AG04449 (cell line): ENCODE data around the gene NF2.

Experiments
- CTCF ChIA-PET: fragments of 350-600 bp; formaldehyde crosslinking; extraction: SDS; loops from one replicate; lab custom pipeline; 2021; ENCODE audit warnings: antibody characterized with exemption; lab: Yijun Ruan, JAX
- POLR2A ChIA-PET: fragments of 400-600, 350-600 bp; formaldehyde crosslinking; extraction: SDS; loops from one replicate; lab custom pipeline; 2020; ENCODE audit warnings: antibody characterized with exemption, inconsistent platforms; lab: Yijun Ruan, JAX
- DNase-seq: peaks from one replicate; pipeline ENCODE4 v3.0.0-alpha.2; 2010; ENCODE audit warnings: low read depth, low spot score
- H3K4me3 ChIP-seq: 2 replicates; pipeline ENCODE4 v1.5.1; 2011; ENCODE audit warnings: low read depth, mild to moderate bottlenecking, control low read depth, low read length
- TF ChIP-seq, protein P1 (sequence below): IDR thresholded peaks from one replicate; pipeline ENCODE4 v1.5.1; 2011; ENCODE audit warnings: mild to moderate bottlenecking, moderate library complexity, low read length, control low read depth, inconsistent platforms; ENCODE audit not compliant: insufficient read depth; ENCODE audit errors: missing control alignments

The NF2 gene

DNA sequence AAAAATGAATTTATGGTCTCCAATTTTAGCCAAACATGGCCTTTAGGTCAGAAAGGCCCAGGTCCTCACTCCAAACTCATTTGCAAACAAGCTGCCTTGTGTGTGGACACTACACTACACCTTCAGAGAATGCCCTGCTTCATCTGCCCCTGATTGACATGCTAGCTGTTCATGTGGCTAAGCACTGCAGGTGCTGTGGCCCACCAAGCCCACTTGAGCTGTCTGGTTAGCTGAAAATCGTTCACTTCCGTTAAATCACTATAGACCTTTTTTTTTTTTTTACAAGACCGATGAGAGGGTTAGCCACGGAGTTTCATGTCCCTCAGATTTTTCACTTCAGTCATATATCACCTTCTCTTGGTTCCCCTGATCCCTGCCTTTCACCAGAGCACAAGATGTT, 39.3 kb downstream of the NF2 start:
- no peak overlapping the region for H3K4me3 ChIP-seq
- ChIA-PET POLR2A (interaction anchor here (0.5 kb wide), 1 partner anchor 712 kb away, joined by 3 read pairs; no protein-coding TSS in a partner anchor), CTCF (interaction anchor here (1.3 kb wide), 1 partner anchor 17 kb away, joined by 4 read pairs; no protein-coding TSS in a partner anchor)
- no peak for DNase-seq
- TF ChIP-seq, protein P1, sequence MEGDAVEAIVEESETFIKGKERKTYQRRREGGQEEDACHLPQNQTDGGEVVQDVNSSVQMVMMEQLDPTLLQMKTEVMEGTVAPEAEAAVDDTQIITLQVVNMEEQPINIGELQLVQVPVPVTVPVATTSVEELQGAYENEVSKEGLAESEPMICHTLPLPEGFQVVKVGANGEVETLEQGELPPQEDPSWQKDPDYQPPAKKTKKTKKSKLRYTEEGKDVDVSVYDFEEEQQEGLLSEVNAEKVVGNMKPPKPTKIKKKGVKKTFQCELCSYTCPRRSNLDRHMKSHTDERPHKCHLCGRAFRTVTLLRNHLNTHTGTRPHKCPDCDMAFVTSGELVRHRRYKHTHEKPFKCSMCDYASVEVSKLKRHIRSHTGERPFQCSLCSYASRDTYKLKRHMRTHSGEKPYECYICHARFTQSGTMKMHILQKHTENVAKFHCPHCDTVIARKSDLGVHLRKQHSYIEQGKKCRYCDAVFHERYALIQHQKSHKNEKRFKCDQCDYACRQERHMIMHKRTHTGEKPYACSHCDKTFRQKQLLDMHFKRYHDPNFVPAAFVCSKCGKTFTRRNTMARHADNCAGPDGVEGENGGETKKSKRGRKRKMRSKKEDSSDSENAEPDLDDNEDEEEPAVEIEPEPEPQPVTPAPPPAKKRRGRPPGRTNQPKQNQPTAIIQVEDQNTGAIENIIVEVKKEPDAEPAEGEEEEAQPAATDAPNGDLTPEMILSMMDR = no peak

DNA sequence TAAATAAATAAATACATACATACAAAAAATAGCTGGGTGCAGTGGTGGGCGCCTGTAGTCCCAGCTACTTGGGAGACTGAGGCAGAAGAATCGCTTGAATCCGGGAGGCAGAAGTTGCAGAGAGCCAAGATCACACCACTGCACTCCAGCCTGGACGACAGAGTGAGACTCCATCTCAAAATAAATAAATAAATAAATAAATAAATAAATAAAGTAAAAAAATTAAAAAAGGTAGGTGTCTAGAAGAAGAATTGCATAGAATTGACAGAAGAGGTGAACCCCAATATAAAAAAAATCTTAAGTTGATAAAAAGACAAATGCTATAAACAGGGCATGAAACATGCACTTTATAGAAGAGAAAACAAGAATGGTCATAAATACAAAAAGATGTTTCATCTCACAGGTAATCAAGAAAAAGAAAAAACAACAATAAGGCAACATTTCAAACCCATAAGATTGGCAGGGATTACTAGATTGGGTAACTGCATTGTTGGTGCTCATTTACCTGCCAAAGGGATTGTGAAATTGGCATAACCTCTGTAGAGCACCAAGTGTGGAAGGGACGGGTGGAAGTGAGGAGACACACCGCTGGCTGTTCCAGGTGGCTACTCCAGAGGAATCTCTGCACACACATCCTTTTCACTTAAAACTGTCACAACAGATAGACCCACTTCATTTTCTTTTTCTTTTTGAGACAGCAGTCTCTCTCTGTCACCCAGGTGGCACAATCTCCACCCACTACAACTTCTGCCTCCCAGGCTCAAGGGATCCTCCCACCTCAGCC, 44.7 kb downstream of the NF2 start:
- ChIA-PET CTCF (interaction anchor here (4.3 kb wide), 1 partner anchor 11 kb away, joined by 23 read pairs; no protein-coding TSS in a partner anchor), POLR2A (no interaction called here)
- TF ChIP-seq, protein P1 = no peak
- no peak for DNase-seq
- H3K4me3 ChIP-seq = no peak overlapping the region

DNA sequence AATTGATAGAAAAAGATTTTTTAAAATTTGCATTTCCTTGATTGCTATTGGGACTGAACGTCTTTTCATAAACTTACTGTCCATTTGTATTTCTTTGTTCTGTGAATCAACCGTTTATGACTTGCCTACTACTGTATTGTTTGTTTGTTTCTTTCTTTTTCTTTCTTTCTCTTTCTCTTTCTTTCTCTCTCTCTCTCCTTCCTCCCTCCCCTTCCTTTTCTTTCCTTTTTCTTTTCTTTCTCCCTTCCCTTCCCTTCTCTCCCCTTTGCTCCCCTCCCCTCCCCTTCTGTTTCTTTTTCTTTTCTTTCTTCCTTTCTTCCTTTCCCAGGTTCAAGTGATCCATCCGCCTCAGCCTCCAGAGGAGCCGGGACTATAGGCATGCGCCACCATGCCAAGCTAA, 46.9 kb downstream of the NF2 start:
- H3K4me3 ChIP-seq = no peak overlapping the region
- no peak for DNase-seq

DNA sequence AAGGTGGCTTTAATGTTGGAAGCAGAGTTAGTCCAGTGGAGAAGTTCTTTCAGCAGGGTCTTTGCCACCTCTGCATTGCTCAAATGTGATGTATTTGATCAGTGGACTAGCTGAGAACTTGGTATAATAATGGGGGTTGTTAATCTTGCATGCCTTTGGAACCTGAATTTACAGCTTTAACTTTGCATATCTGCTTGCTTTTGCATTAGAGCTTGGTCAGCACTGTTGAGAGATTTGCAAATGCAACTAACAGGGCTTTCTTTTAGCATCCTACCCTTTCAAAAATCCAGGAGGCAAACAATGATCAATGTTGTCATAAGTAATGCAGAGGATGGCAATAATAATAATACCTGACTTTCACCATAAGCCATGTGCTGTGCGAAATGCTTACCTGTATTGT, 48.2 kb downstream of the NF2 start:
- CTCF ChIA-PET = interaction anchor here (1.3 to 1.5 kb wide), 2 partner anchors 16 to 437 kb away, joined by 4 read pairs; no protein-coding TSS in a partner anchor

More for the DNA sequence above, 46.9 kb downstream of the NF2 start:
- POLR2A ChIA-PET = no interaction called here
- CTCF ChIA-PET = no interaction called here
- TF ChIP-seq, protein P1 = no peak

DNA sequence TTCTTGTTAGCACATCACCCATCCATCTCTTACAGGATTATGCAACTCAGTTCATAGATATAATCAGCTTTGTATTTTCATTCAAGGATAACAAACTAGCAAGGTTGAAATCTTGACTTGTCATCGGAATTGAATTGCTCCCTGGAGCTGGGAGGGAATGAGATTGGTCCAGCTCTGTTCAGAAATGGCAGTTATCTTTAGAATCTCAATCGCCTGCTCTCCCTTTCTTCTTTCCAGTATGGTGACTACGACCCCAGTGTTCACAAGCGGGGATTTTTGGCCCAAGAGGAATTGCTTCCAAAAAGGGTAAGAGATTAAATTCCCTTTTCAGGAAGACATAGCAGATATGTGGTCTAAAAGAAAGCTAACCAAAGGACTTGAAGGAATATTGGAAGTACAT, 51.0 kb downstream of the NF2 start:
- POLR2A ChIA-PET = no interaction called here
- CTCF ChIA-PET = interaction anchor here (1.0 to 1.5 kb wide), 4 partner anchors 18 to 119 kb away, joined by 3 to 7 read pairs (median 5); no protein-coding TSS in a partner anchor
- TF ChIP-seq, protein P1 = no peak
- H3K4me3 ChIP-seq = no peak overlapping the region
- DNase-seq = no peak

More for the DNA sequence above, 48.2 kb downstream of the NF2 start:
- DNase-seq = no peak
- POLR2A ChIA-PET = no interaction called here
- H3K4me3 ChIP-seq = no peak overlapping the region
- TF ChIP-seq, protein P1 = no peak

DNA sequence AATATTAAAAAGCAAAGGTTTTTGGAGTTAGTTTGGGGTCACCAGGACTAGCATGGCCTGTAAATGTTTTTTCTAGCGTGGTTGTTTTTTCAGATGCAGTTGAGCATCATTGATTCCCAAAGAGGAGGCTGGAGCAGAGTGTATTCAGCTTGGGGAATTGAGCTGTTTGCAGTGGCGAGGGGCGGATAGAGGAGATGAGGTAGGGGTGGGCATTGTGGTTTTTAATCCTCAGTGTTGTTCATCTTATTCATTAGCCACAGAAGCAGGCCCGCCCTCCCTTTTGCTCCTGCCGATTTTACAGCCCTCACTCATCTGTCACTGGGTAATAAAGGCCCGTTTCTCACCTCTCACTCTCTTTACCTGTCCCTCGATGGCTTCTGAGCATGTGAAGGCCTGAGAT, 51.4 kb downstream of the NF2 start:
- H3K4me3 ChIP-seq = no peak overlapping the region
- POLR2A ChIA-PET = no interaction called here
- TF ChIP-seq, protein P1 = no peak
- no peak for DNase-seq
- CTCF ChIA-PET = interaction anchor here (0.7 to 1.7 kb wide), 6 partner anchors 8 to 434 kb away, joined by 3 to 9 read pairs (median 5); no protein-coding TSS in a partner anchor
